RWPE2 (cell line): ENCODE data around the gene FOXJ3.

Source experiments
- ATAC-seq: fragments of 200-7000 bp; cut with Tn5 transposase; 3 replicates; pipeline ENCODE4 v1.9.1; 2021; ENCODE audit warnings: low read depth
- DNase-seq: peaks from one replicate; pipeline ENCODE4 v3.0.0-alpha.2; 2020; ENCODE audit warnings: low spot score
- H3K27ac ChIP-seq: fragments of 450-650 bp; 2 replicates; pipeline ENCODE4 v1.5.1; 2017; ENCODE audit warnings: mild to moderate bottlenecking; ENCODE audit not compliant: poor library complexity, severe bottlenecking
- H3K27me3 ChIP-seq: fragments of 250-450 bp; sonication (Bioruptor Pico); 2 replicates; pipeline ENCODE4 v1.5.1; 2021; ENCODE audit warnings: mild to moderate bottlenecking, moderate library complexity; ENCODE audit not compliant: insufficient read depth, poor library complexity, severe bottlenecking
- H3K36me3 ChIP-seq: fragments of 250-450 bp; sonication (Bioruptor Pico); 2 replicates; pipeline ENCODE4 v1.5.1; 2020; ENCODE audit warnings: low read depth, mild to moderate bottlenecking, moderate library complexity
- H3K4me1 ChIP-seq: fragments of 250-450 bp; sonication (Bioruptor Pico); 2 replicates; pipeline ENCODE4 v1.5.1; 2021; ENCODE audit warnings: mild to moderate bottlenecking, moderate library complexity; ENCODE audit not compliant: insufficient read depth, poor library complexity, severe bottlenecking
- H3K4me3 ChIP-seq: fragments of 250-450 bp; sonication (Bioruptor Pico); 2 replicates; pipeline ENCODE4 v1.5.1; 2021; ENCODE audit warnings: mild to moderate bottlenecking, moderate library complexity; ENCODE audit not compliant: severe bottlenecking
- H3K9me3 ChIP-seq: fragments of 250-450 bp; sonication (Bioruptor Pico); 2 replicates; pipeline ENCODE4 v1.5.1; 2021; ENCODE audit warnings: mild to moderate bottlenecking, moderate library complexity; ENCODE audit not compliant: severe bottlenecking
- CTCF ChIP-seq: fragments of 450-650 bp; IDR thresholded peaks from one replicate; pipeline ENCODE4 v1.5.1; 2017; ENCODE audit warnings: mild to moderate bottlenecking, moderate library complexity; ENCODE audit not compliant: poor library complexity, severe bottlenecking

The FOXJ3 gene

GRCh38 chr1:42364542-42364941 is 29.5 kb upstream of the FOXJ3 start:
- Histone ChIP-seq H3K36me3 (no peaks in the 10 kb centered on the region), H3K4me3 (no peak overlapping the region), H3K9me3 (no peaks in the 10 kb centered on the region), H3K27me3 (no peaks in the 10 kb centered on the region), H3K27ac (no peak overlapping the region), H3K4me1 (no peaks in the 10 kb centered on the region)
- no peak for TF ChIP-seq CTCF
- no peak for ATAC-seq
- DNase-seq, result no peak

GRCh38 chr1:42364089-42364488 is 29.1 kb upstream of the FOXJ3 start:
- no peaks in the 10 kb centered on the region for H3K36me3 ChIP-seq
- ATAC-seq, result no peak
- H3K27ac ChIP-seq, result no peak overlapping the region
- no peaks in the 10 kb centered on the region for H3K27me3 ChIP-seq
- no peaks in the 10 kb centered on the region for H3K4me1 ChIP-seq
- TF ChIP-seq CTCF, result no peak
- H3K4me3 ChIP-seq, result no peak overlapping the region
- DNase-seq, result no peak
- H3K9me3 ChIP-seq, result no peaks in the 10 kb centered on the region

GRCh38 chr1:42359466-42359865 is 24.4 kb upstream of the FOXJ3 start:
- Histone ChIP-seq H3K4me1 (no peaks in the 10 kb centered on the region), H3K27me3 (no peaks in the 10 kb centered on the region), H3K27ac (no peak overlapping the region), H3K9me3 (no peaks in the 10 kb centered on the region), H3K4me3 (no peak overlapping the region), H3K36me3 (no peaks in the 10 kb centered on the region)
- TF ChIP-seq CTCF, result no peak
- ATAC-seq (no peak), DNase-seq (no peak)

- Histone ChIP-seq H3K4me3 (no peak overlapping the region), H3K36me3 (no peaks in the 10 kb centered on the region), H3K9me3 (no peaks in the 10 kb centered on the region), H3K27me3 (no peaks in the 10 kb centered on the region), H3K4me1 (no peaks in the 10 kb centered on the region), H3K27ac (no peak overlapping the region)
- no peak for DNase-seq
- no peak for ATAC-seq
- TF ChIP-seq CTCF, result no peak
These were observed 23.8 kb upstream of the FOXJ3 start for GRCh38 chr1:42358791-42359190.

GRCh38 chr1:42350086-42350485 is 15.1 kb upstream of the FOXJ3 start:
- DNase-seq (no peak), ATAC-seq (no peak)
- Histone ChIP-seq H3K4me1 (no peaks in the 10 kb centered on the region), H3K27ac (no peak overlapping the region), H3K27me3 (peaks cover 2% of the 10 kb centered on the region), H3K4me3 (no peak overlapping the region), H3K9me3 (no peaks in the 10 kb centered on the region), H3K36me3 (no peaks in the 10 kb centered on the region)
- no peak for TF ChIP-seq CTCF
